Measurements from ENCODE around the gene KCTD8.
"Not testable (repeated sequence)": the region's sequence is repeated elsewhere in the genome, so short reads cannot be mapped to it uniquely, and the experiment has no call there.

The KCTD8 gene

DNA sequence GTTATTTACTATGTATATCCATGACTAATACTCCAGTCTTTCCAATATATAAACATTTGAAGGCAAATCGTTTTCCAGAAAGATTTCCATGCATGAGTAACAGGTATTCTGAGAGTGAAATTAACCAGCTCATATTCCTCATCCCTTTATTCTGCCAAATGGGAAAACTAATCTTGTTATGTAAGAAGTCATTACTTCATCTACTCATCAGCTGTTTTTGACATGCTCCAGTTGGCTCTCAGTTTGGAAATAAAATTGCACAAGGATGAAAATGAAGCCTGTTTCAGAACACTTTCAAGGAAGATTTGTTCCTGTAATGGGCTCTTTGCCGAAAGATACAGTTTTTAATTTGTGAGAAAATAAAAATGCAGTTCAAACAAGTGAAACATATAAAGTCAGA, 121.9 kb downstream of the KCTD8 start:
- DNase-seq: no peak

DNA sequence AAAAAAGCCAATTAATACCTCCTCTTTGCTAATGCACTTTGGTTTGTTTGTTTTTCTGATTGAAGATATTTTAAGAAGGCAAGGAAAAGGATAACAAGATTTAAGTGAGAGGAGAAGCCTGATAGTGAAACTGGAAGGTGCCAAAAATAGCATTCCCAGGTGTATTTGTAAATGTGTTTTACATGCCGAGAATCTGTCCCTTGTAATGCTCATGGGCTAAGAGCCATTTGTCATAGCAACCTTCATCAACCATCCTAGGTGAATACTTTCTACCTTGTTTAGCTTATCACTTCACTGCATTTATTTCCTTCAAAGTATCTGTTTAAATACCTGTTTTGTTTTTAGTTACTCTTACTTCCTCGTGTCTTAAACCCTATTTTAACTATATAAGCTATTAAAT, 127.8 kb downstream of the KCTD8 start:
- DNase-seq: no peak

DNA sequence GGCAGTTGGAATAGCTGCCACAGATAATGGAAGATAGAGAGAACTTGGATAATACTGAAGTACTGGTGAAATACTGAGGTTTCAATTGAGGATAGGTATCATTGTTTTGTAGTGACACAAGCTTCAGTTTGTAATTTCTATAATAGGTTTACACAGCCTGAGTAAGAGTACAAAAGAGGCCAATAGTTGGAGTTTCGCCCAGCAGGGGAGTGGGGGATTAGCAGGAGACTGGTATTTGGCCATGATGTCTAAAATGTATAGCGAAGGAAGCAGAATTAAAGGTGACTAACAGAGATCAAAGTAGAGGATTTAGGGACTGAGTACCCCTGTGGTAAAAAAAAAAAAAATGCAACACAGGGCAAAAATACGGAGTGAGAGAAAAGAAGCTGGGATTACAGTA, 129.5 kb downstream of the KCTD8 start:
- no peak for DNase-seq

DNA sequence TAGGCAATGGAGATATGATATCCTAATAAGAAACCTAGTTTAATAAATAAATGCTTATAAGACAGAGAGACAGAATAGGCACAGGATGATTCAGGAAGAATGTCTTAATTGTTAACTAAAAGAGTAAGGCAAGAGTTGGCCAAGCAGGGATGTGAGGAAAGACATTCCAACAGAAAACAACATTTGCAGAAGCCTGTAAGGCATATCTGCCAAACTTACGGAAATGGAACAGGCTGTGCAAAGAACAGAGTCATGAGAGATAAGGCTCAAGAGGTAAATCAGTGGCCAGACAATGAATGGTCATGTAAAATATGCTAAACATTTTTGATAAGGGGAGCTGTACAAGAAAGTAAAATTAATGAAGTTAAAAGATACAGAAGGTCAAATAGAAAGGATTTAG, 134.9 kb downstream of the KCTD8 start:
- no peak for DNase-seq

DNA sequence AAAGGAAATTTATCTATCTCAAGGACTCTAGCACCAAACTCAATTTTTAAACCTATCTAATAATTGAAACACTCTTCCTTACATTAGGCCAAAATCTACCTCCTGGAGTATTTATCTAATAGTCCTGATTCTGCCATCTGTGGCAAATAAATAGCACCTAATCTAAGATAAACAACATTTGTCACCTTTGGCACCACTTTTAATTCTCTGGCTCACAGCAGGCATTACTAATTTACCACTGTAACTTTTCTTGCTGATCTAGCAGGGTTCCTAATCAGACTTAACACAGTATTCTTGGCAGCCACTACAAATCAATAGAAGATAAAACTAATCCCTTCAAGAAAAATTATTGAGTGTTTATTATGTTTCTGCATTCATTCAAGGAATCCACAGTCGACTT, 161.1 kb downstream of the KCTD8 start:
- DNase-seq: no peak

DNA sequence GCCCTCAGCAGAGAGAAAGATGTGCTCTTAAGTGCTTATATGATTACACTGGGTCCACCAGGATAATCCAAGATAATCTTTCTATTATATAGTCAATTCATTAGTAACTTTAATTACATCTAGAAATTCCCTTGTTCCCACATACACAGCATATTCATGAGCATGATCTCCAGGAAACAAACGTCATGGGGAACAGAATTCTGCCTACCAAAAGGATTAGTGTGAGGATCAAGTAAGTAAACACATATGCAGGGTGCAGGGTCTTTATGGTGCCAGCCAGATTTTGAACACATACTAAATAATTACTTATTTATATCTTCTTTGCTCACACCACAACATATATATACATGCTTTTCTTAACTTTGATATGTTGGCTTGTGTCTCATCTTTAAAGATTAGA, 169.1 kb downstream of the KCTD8 start:
- DNase-seq: no peak

DNA sequence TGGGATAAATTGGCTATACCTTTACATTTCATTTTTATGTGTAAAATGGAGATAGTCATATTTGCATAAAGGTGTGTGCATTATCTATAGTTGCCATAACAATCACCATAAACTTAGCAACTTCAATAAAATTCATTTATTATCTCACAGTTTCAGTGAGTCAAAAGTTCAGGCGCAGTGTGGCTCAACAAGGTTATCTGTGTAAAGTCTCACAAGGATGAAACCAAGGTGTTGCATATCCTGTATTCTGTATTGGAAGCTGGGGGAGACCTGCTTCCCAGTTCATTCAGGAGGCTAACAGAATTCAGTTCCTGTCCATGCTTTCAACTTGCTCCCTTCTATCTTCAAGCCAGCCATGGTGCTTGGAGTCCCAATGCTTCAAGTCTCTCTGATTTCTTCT, 169.5 kb downstream of the KCTD8 start:
- DNase-seq: no peak

DNA sequence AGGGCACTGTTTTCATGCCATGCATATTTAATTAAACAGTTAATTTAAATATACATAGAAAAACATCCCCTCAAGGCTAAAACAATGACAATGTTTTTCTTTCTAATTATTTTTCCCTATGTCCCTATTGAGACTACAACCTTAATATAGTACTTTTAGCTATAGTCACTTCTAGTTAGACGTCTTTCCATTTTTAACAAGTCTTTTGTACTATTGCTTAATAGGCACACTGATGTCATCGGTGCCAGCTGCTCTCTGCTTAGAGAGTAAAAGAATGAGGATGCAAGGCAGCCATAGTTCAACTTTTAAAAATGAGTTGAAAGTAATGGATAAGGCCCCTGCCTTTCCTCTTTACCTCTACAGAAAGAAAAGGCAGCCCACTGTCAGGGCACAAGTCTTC, 191.1 kb downstream of the KCTD8 start:
- no peak for DNase-seq

DNA sequence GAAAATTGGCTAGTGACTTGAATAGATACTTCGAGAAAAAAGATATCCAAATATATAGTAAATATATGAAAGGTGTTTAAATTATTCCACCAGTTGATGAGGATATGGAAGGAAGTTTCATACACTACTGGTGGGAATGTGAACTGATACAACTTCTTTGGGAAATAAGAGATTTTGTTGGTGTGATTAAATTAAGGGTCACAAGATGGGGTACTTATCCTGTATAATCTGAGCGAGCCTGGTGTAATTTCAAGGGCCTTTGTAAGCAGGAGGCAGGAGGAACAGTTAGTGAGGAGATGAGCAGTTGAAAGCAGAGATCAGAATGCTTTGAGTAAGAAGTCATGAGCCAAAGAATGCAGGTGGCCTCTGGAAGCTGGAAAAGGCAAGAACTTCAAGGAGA, 192.2 kb downstream of the KCTD8 start:
- DNase-seq: no peak

DNA sequence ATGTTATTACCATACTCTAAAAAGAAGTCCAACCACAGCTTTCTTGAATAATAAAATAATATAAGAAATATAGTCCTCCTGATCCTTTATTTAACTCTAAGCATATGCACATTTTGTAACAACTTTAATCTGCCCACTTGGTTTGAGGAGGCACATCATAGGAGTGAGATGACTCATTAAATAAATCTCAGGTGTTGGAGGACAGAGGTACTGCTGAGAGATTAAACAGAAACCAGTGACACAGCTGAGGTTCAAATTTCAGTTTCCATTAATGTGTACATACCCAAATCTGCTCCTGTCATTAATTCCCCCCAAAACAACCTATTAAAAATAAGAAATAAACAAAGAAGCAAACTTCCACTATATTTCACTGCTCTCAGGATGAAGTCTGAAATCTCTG, 211.0 kb downstream of the KCTD8 start:
- no peak for DNase-seq

DNA sequence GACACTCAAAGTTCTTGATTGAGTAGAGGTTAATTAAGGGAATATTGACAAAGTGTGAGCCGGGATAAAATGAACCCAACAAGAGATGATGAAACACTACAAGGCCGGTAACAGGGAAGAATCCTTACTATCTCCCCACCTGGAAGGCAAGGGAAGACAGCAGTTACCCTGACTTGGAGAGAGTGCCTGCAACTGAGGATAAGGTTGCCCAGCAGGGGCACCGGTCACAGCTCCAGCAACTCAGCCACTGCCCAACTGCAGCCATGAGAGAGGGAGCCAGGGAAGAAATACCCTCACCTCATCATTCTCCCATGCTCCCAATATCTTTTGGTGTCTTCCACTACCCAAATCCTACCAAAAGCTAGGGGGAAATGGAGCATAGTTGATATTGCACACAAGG, 212.7 kb downstream of the KCTD8 start:
- no peak for DNase-seq

DNA sequence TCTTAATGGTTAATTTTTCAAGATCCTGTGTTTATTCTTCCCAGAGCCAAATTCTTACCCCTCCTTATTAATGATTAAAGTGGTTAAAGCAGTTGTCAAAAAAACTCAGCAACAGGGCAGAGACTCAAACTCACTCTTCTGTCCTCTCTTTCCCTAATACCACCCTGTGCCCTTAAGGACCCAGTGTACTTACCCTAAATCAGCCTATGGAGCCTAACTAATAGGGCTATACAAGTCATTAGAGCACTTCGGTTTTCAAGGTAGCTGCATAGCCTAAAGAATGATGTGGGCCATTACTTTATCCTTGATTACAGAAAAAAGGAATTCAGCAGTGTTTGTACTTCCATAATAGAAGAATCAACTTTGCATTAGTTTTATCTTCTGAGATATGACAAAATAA, 216.3 kb downstream of the KCTD8 start:
- no peak for DNase-seq

DNA sequence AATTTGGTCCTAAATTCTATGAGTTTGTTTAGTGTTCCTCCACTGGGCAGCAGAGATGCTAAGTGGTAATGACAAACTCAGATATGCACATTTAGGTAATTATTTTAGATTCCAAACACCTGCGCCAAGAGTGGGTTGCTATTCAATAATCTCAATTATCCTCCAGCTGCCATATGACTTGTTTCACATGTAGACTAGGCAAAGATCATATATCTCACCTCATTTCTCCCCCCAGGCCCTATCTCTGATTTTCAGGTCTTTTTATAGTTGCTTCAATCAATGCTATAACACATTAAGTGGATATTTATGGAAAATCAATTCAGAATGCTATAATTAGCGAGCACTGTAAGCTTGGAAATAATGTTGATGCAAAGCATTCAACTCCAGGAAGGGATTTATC, 217.6 kb downstream of the KCTD8 start:
- no peak for DNase-seq

DNA sequence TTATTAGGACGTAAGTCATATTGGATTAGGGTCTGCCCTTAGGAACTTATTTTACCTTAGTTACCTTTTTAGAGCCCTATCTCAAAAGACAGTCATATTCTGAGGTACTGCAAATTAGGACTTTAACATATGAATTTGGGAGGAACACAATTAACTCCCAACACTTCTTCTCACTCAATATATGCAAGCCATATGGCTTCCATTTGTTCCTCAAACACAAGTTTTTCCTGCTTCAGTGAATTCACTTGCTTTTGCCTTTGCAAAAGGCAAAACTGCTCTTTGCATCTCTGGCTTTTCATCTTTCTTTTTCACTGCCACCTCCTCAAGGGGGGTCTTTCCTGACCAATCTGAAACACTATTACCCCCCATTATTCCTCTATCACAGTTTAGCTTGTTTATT, 220.3 kb downstream of the KCTD8 start:
- no peak for DNase-seq

DNA sequence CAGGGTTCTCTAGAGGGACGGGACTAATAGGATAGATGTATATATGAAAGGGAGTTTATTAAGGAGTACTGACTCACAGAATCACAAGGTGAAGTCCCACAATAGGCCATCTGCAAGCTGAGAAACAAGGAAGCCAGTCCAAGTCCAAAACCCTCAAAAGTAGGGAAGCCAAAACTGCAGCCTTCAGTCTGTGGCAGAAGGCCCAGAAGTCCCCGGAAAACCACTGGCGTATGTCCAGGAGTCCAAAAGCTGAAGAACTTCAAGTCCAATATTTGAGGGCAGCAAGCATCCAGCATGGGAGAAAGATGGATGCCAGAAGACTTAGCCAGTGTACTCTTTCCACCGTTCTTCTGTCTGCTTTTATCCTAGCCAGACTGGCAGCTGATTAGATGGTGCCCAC, 227.2 kb downstream of the KCTD8 start:
- no peak for DNase-seq

DNA sequence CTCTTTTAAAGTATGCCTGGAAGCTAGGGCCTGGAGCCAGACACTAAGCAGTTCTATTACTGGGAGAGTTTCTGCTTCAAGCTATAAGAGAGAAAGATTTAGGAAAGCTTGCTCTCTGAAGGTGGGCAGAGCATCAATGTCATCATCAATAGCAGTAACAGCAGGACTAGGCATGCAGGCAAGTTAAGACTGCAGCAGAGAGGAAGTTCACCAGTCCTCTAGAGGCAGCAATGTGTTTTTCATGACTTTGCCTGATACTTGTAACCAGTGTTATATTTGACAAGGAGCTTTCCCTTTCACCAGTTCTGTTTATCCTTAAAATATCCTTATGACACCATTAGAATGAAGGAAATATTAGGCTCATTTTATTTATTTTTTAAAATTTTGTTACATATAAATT, 237.9 kb downstream of the KCTD8 start:
- no peak for DNase-seq

DNA sequence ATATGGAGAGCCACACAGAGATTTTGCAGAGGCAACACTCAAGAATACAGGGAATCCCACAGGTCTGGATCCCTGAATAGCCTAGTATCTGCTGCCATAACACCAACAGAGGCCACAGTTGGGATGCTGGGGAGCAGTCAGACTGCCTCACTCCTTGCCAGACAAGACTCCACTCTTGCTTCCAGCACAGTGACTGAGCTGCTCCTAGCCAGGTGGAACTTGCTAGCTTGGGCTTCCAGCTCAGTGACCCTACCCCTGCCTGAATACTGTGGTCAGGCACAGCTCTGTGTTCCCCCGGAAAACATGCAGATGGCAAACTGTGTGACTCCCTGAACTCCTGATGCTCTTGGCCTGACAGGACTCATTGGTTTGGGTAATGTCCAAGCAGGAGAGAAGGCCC, 251.8 kb downstream of the KCTD8 start:
- no peak for DNase-seq

DNA sequence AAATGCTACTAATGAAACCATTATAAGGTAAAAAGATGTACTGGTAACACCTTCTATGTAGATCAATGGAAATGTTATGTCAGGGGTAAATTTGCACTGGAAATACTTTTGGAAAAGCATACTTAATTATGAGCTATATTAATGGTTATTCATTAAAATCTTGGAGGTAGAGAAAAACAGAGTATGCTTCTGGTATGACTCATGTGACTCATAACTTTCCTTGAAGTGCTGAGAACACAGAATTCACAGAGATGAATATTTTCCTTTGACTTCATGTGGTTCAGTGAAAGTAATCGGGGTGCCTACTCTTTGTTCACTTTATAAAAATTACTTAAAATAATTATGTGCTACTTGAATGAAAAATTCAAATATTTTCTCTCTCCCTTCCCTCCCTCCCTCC, 254.2 kb downstream of the KCTD8 start:
- no peak for DNase-seq

DNA sequence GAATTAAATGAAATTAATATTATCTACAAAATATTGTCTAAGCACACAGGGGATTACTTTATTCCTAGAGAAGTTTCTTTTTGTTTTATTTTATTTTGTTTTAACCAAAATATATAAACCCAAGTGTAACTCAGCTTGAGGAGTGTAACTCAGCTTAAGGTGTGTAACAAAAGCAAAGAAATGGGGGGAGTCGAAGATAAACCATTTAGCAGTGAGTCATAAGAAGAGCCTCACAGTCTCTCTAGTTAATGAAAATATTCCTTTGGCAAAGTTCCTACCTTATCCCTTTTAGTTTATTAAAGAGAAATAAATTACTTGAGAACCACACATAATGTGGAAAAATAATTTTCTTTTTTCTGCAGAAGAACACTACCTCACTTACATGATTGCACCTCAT, 261.8 kb downstream of the KCTD8 start:
- no peak for DNase-seq

DNA sequence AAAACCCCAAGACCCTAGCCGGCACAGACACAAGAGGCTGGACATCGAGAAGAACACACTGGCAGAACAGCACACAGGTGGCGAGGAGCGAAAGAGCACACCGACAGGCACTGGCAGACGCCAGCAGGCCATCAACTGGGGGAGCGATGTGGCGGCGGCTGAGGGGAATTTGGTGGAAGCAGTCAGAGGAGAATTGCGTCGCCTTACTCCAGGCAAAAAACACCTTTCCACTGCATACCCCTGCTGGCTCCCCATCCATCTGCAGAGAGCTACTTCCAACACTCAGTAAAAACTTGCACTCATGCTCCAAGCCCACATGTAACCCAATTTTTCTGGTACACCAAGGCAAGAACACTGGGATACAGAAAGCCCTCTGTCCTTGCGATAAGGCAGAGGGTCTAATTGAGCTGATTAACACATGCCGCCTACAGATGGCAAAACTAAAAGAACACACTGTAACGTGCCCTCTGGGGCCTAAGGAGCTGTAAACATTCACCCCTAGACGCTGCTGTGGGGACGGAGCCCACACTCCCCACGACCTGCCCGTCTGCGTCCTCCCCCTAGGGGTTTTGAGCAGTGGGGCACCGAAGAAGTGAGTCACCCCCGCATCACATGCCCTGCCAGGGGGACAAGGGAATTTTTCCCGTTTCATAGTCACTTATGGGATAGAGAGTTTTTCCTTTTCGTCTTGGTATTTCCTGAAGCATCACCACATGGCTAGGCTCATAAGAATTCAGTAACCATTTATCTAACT, 262.3 kb downstream of the KCTD8 start:
- DNase-seq: no peak

DNA sequence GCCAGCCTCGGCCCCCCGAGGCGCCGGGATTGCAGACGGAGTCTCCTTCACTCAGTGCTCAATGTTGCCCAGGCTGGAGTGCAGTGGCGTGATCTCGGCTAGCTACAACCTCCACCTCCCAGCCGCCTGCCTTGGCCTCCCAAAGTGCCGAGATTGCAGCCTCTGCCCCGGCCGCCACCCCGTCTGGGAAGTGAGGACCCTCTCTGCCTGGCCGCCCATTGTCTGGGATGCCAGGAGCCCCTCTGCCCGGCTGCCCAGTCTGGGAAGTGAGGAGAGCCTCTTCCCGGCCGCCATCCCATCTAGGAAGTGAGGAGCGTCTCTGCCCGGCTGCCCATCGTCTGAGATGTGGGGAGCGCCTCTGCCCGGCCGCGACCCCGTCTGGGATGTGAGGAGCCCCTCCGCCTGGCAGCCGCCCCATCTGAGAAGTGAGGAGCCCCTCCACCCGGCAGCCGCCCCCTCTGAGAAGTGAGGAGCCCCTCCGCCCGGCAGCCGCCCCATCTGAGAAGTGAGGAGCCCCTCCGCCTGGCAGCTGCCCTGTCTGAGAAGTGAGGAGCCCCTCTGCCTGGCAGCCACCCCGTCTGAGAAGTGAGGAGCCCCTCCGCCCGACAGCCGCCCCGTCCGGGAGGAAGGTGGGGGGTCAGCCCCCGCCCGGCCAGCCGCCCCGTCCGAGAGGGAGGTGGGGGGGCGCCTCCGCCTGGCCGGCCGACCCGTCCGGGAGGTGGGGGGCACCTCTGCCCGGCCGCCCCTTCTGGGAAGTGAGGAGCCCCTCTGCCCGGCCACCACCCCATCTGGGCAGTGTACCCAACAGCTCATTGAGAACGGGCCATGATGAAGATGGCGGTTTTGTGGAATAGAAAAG, 266.9 kb downstream of the KCTD8 start:
- not testable (repeated sequence) for DNase-seq

DNA sequence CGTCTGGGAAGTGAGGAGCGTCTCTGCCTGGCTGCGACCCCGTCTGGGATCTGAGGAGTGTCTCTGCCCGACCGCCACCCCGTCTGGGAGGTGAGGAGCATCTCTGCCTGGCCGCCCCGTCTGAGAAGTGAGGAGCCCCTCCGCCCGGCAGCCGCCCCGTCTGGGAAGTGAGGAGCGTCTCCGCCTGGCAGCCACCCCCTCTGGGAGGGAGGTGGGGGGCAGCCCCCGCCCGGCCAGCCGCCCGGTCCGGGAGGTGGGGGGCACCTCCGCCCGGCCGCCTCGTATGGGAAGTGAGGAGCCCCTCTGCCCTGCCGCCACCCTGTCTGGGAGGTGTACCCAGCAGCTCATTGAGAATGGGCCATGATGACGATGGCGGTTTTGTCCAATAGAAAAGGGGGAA, 280.8 kb downstream of the KCTD8 start:
- not testable (repeated sequence) for DNase-seq

DNA sequence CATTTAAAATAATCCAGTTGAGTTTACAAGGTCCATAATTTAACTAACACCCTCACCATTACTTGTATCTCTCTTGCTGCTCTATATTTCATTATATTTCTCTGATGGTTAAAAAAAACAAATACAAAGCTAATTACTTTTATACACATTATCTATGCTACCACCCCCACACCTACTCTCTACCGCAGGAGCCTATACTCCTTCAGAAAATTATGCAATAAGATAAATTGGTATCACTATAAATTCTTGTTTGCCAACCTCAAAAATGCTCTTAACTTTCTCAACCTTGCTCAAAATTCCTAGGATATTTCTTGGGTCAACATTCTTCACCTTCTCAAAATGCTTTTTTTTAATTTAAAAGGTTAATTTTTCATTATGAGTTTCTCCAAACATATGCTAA, 282.7 kb downstream of the KCTD8 start:
- no peak for DNase-seq

DNA sequence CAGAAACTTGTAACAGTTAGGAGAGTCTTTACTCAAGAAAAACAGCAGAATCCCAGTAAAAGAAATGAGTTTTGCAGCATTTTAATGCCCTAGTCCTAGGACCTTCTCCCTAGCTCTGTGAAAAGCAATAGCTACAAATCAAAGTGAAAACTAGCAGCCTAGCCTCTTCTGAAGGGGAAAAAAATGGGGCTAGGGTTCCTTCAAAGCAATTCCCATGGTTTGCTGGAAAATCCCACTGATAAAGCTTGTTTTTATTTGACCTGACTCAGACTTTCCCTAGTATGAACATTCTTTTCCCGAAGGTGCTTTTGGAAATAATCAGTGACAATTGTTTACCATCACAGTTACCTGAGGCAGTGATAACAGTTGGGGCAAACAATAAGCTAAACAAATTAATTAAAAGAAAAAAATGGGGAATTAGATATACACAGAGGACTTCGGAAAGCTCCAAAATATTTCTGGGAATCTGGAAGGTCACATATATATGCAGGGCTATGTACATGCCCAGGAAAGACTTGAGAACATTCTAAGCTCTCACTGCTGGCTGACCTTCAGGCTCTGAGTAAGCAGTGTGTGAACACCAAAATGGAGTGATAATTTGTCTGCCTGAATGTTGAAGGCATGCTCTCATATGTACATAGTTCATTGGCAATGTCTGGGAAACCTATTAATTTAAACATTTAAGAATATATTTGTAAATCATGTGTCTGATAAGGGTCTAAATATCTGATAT, 285.9 kb downstream of the KCTD8 start:
- DNase-seq: no peak
